ENCODE data around the gene SLC12A7.
A peak's percentile ranks its signal among the peaks of the same experiment; 100 is the strongest.
"Not testable (repeated sequence)": the region's sequence is repeated elsewhere in the genome, so short reads cannot be mapped to it uniquely, and the experiment has no call there.

The SLC12A7 gene

DNA sequence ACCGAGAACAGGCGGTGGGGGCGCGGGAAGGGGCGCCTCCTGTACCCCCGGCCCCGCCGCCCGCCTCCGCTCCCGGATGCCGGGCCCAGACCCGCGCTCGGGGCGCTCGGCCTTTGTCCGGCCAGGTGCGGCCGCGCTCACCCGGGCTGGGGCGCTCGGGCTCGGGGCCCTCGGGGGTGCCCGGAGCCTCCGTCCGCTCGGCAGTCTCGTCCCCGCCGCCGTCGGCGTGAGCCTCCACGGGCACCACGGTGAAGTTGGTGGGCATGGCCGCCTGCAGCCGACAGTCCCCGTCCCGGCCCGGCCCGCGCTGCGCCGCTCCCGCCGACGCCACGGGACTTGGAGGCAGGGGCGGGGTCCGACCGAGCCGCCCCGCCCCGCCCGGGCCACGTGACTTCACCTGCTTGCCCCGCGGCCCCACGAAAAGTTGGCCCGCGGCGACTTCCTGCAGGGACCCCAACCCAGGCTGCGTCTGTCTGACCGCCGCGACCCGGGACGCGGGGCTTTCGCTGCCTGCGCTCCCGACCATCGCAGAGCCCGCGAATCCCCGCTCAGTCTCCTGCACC lies at the start of gene SLC12A7:
Gene SLC12A7, minus strand, starts transcription at position 337 of the 563 bp plus-strand sequence. Its CDS starts 72 bp downstream, at position 265.
- DNase-seq (ENCODE audit: low spot score) = peak; percentile 25

DNA sequence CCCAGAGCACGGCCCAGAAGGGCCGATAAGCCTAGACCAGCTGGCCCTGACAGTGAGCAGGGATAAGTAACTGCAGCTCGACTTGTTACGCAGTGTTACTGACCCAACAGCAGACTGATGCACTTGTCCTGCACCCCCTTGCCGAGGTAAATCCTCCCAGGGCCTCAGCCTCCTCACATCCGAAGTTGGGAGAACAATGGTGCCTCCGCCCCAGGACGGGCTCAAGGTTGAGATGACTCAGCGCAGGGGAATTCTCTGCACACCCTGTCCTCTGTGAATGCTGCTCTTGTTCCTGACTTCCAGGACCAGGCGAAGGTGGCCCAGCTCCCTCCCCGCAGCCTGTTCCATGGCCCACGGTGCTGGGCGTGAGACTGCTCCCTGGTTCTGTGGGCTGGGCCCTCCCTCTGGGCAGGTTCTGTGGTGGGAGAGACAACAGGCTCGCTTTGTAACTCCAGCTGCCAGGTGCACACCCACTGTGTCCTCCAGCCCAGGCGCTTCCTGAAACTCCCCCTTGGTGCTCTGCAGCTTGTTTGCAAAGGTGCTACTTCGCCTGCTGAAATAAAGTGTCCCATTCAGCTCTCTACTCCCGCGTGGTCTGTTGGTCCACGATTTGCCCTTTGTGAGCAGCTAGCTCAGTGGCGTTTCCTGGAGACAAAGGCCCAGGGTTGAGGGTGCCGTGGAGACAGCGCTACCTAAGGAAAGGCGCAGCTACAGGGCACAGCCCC lies 49.4 kb upstream of the SLC12A7 start:
- DNase-seq (ENCODE audit: low spot score) = no peak

DNA sequence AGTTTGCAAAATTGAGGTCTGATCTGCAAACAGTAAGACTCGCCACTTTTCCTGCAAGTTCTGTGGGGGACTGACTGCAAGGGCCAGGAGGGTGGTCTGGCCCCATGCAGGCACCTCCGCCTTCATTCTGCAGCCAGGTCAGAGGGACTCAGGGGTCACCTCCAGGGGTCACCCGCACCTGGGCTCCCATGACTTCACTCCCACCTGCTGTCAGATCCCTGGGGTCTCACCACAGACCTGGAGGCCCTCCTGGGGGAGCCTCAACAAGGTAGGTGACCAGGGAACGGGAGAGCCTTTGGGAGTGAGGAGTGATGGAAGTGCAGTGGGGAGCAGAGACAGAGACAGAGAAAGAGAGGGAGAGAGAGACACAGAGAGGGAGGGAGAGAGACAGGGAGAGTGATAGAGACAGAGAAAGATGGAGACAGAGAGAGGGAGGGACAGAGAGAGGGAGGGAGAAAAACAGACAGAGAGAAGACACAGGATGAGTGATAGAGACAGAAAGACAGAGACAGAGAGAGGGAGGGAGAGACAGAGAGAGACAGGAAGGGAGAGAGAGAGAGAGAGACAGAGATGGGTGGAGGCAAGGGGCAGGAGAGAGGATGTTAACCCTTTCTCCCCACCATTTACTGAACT lies 48.0 kb upstream of the SLC12A7 start:
- no peak for DNase-seq (ENCODE audit: low spot score)

DNA sequence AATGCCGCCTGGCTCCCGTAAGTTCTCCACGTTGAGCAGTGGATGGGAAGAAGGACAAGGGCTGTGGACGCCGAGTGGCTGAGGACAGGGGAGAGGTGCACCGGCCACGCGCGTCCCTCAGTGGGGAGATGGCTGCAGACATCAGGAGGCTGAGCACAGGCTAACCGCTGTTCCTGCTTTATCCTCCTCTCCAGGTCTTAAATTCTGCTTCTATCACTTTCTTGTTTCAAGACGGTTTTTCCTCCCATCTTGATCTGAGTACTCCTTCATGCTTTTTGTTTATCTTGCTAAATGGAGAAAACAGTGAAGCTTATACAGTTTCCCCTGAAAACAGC lies 47.4 kb upstream of the SLC12A7 start:
- no peak for DNase-seq (ENCODE audit: low spot score)

DNA sequence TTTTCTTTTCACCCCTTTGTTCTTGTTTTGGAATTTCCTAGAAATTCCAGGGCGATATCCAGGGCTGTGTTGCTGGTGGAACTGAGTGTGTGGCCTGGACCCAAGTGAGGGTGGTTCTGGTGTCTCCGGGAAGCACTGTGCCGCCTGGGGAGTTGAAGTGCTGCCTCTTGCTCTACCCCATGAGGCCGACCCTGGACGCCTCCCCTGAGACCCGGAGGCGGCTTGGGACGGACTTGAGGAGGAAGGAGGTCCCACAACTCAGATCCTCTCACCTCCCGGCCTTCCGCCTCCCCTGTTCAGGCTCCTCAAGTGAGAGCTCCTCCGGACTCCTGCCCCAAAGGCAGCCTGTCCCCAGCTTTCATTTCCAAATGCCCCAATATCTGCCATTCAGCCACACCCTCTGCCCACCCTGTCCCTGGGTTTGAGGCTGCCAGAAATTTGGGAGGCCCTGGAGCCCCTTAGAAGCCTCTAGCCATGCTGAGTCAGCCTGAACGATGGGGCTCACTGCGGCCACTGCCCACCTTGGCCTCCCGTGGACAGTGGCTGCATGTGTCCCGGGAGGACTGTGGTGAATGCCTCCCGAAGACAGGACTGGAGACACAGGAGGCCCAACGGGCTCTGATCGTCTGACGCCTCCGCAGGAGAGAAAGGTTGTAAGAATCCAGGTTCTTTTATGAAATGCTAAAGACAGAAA lies 46.9 kb upstream of the SLC12A7 start:
- DNase-seq (ENCODE audit: low spot score) = no peak

DNA sequence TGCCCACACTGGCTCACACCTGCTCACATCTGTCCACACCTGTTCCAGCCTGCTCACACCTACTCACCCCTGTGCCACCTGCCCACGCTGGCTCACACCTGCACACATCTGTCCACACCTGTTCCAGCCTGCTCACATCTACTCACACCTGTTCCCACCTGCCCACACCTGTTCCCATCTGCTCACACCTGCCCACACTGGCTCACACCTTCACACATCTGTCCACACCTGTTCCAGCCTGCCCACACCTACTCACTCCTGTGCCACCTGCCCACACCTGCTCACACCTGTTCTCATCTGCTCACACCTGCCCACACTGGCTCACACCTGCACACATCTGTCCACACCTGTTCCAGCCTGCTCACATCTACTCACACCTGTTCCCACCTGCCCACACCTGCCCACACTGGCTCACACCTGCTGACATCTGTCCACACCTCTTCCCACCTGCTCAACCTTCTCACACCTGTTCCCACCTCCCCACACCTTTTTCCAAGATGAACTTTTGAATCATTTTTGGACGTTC lies 45.7 kb upstream of the SLC12A7 start:
- not testable (repeated sequence) for DNase-seq (ENCODE audit: low spot score)

DNA sequence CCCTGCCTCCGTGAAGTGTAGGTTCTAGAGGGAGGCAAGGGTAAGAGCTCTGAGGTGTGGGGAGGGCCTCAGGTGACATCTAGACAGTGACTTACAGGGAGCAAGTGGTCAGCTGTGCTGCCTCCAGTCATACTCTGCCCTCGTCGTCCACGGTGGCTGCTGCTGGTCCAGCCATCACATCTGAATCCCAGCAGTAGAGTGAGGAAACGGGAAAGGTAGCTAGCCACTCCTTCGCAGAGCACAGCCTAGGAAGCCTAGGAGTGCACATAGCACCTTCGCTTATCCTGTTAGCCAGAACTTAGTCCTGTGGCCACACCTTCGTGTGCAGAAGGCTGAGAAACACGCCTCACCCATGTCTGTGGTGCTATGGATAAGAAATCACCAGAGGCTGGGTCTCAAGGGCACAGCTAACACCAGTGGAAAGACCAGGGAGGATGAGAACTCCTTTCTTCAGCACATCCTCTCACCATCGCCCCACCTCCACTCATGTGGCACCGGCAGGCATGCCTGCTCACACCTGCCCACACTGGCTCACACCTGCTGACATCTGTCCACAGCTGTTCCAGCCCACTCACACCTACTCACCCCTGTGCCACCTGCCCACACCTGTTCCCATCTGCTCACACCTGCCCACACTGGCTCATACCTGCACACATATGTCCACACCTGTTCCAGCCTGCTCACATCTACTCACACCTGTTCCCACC lies 45.0 kb upstream of the SLC12A7 start:
- no peak for DNase-seq (ENCODE audit: low spot score)

DNA sequence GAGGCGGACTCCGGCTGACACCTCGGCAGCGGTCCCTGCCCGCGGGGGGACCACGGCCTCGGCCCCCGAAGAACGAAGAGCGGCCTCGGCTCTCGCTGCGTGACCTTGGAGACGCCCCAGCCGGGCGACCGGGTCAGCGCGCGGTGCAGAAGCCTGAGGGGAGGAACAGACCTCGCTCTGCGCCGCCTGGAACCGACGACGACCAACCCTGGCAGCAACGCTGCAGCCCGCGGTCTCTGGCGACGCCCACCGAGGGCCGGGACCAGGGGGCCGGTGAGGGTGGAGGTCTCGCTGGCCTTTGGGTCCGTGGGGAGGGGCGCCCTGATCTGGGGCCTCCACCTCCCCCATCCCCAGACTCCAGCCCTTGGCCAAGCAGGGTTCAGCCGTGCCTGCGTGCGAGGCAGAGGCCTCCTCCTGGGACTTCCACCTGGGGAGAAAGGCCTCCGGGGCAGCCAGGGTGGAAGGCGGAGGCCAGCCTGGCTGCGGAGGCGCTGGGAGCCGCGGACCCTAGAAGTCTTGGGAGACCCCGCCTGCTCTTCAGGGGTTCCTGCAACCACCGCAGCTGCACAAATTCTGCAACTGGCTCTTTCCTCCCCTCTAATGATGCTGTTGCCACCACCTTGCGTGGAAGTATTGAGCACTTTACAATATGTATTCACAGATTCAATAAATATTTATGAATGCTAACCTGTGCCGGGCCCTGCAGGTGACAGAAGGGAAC lies 44.3 kb upstream of the SLC12A7 start:
- no peak for DNase-seq (ENCODE audit: low spot score)

DNA sequence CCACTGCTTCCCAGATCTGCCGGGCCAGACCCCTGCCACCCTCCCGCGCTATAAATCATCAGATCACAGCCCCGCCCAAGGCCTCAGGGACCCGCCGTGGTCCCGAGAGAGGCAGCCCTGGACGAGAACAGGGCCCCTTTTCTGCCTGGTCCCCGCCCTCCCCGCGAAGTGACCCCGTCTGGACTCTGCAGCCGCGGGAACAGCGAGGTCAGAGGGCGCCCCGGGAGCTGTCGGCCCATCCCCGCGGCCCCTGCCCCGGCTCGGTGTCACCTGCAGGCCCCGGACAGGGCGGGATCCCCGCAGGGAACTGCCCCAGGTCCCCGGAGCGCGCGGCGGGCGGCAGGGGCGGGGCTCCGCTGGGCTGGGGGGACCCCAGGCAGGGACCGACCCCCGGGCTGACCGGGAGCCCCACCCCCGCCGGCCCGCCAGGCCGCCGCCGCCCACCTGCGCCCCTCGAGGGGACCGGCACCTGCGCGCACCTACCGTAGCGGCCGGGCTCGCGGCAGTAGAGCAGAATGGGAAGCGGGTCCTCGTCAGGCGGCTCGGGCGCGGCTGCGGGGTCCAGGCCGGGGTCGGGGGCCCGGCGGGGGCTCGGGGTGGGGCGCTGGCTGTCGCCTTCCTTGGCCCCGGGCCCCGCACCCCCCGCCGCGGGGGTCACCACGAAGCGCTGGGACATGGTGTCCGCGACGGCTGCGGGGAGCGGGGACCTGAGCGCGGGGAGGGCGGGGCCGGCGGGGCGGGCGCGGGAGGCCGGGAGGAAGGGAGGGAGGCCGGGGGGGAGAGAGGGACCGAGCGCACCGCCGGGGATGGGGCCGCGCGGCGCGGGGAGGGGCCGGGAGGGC lies 43.5 kb upstream of the SLC12A7 start:
- no peak for DNase-seq (ENCODE audit: low spot score)

DNA sequence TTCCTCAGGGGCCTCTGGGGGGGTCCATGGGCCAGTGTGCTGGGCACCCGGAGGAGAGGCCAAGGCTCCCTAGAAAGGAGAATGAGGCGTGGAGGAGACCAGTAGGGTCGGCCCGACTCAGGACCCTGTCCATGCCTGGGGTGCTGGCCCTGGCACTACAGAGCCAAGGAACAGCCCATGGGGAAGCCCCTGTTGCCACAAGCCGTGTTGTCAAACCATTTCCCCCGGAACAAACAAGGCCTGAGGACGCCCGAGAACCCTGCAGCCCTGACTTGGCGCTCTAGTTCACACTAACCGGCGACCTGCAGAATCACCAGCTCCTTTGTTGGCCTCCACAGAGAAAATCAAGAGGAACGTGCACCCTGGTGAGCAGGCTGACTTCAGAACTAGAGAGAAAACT lies 41.6 kb upstream of the SLC12A7 start:
- no peak for DNase-seq (ENCODE audit: low spot score)

DNA sequence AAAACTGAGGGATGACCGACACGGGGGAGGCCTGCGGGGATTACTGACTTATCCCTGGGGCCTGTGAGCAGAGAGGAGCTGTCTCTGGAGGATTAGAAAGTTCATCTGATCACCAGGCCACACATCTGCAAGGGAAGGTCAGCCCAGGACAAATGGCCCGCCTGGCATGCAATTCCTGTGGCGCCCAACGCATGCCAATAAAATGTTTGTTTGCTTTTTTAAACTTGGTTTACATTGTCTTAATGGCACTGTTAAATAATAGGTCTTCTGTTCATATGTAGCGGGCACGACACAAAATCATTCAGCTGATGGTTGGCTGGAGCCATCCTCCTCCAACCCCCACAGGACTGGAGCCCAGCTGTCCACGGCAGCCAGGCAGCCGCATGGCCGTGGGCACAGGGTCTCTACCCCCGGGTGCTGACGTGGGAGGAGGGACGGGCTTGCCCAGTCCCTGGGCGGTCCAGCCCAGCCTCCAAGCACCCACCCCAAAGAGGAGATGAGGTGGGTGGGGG lies 41.0 kb upstream of the SLC12A7 start:
- DNase-seq (ENCODE audit: low spot score) = no peak

DNA sequence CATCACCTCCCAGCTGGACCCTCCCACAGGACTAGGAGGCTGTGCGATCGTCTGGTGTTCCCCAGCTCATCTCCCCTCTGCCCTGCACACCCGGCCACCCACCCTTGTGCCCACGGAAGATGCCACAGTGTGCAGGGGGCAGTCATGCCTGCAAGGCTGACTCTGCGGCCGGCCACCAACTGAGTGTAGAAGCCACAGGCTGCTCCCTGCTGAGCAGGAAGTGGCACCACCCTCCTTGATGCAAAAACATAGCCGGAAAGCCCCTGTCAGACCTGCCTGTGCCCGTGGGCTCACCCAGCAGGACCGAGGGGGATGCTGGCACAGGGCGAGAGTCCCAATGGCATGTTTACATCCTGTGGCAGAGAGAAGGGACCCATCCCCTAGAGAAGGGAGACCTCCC lies 40.3 kb upstream of the SLC12A7 start:
- no peak for DNase-seq (ENCODE audit: low spot score)

DNA sequence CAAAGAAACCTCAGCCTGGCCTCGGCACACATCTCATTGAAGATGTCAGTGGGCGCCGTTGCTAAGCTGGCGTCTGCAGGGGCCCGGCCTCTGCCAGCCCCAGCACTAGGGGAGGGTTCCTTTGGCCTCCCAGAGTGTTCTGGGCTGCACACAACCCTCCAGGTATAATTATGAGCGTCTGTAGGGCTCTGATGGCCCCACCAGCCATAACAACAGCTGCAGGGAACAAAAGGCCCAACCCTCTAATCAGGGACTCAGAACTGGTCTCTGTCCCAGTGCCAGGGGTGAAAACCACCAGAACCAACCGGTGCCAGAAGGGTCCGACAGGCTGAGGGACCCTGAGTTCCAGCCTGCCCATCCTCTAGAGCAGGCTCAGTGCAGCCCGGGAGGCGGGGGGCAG lies 39.5 kb upstream of the SLC12A7 start:
- no peak for DNase-seq (ENCODE audit: low spot score)

DNA sequence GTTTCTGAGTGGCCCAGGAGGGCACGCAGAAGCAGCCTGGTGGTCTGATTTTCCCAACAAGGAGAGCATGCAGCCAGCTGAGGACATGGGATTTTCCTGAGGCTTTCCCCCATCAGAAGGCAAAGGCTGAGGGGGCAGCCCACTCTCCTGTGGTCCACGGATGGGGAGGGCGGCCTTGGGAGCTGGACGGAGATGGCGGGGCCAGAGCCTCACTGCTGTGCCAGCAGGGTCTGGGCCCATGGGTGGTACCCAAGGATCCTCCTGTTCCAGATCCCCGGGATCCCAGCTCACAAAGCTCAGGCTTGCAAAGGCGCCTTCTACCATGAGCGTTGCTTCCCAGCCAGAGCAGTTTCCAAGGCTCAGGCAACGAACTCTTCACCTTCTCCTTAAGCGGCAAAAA lies 39.0 kb upstream of the SLC12A7 start:
- DNase-seq (ENCODE audit: low spot score) = no peak

DNA sequence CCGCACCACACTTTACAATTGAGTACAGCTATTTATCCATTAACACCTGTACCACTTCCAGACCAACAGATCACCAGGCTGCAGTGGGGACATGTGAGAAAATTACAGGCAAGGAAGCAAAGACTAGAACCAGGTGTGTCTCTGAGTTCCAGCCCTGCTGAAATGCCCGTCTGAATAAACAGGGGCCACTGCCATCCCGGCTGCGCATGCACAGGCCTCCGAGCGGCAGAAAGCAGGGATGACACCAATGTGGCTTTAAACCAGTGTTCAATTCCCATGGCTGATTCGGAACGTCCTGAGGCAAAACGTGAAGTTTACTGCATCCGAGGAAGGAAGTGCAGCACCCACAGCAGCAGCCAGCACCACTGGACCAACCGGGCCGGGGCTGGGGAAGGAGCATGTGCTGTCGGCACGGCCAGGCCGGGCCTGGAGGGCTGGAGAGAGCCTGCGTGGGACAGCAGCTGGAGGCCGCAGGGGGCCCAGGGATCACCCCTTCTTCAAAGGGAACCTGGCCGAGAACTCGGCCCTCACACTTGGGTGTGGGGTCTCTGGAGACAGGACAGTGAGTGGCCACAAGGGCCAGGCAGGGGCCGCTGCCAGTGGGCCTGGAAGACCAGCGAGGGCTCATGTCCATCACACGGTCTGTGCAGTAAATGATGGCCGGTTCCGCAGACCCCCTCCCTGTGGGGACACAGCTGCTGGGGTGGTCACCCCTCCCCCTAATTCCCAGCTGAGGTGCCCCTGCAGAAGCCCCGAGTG lies 33.0 kb upstream of the SLC12A7 start:
- DNase-seq (ENCODE audit: low spot score) = no peak

DNA sequence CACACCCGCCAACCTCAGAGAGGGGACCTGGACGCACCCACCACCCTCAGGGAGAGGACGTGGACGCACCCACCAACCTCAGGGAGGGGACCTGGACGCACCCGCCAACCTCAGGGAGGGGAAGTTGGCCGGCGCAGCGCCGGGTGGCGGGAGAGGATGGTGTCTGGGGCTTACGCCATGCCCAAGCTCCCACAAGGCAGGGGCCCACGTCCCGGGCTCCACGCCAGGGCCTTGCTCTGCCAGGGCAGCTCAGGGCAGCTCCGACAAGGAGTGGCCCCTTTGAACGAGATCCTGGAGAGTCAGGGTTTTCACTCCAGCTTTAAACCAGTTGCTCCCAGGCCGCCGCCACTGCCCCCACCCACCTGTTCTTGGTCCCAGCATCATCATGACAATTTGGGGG lies 32.2 kb upstream of the SLC12A7 start:
- DNase-seq (ENCODE audit: low spot score) = no peak

DNA sequence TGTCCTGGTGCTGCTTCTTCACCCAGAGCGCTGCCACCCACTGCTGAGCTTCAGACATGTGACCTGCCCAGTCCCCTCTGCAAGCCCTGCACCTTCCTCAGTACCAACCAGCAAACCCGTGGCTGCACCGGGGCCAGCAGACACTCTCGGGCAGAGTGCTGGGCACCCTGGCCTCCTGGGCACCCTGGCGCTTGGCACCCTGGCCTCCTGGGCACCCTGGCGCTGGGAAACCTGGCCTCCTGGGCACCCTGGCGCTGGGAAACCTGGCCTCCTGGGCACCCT lies 31.7 kb upstream of the SLC12A7 start:
- no peak for DNase-seq (ENCODE audit: low spot score)

DNA sequence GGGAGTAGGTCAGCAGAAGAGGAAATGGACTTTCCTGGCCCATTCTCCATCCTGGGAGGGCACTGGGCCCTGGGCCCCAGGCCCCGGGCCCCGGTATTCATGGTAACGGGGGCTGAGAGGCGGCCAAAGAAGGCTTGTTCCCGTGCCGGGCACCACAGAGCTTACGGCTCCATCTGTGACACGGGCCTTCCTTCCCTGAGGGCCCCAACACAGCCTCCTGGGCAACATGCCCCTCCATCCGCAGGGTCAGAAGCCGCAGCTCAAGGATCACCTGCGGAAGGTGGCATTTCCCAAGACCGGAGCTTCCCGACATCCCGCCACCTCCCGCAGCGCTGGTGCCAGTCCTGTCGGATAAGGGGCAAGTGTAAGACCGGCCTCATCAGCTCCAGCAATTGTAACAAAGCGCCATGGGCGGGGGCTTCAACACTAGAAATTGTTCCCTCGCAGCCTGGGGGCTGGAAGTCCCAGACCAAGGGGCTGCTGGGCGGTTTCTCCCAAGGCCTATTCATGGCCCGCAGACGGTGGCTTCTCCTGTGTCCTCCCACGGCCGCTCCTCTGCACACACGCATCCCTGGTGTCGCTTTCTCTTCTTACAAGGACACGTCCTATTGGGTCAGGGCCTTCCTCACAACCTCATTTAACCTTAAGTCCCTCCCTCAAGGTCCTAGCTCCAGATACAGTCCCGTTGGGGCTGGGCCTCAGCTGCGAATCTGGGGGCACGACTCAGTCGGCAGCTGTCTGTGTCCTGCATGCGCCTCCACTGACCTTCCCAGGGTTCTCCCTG lies 31.2 kb upstream of the SLC12A7 start:
- no peak for DNase-seq (ENCODE audit: low spot score)

DNA sequence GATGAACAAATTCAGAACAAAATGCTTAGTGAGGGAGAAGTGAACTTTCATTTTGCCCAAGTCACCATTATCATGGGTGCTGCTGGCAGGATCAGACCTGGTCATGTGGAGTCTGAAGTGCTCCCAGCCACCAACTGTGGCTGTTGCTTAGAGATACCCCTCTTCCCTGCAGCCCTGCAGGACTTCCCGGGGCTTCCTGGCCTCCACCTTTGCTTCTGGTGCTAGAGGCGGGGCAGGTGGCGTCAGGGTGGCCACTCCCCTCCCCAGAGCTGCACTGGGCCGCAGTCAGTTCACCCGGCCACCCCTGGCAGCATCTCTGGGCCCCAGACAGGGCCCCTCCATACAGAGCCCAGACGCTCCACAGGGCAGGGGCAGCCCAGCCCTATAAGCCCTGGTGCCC lies 30.0 kb upstream of the SLC12A7 start:
- no peak for DNase-seq (ENCODE audit: low spot score)

Data from CD4-positive, alpha-beta T cell treated with Interleukin-15 for 4 hours (primary cell).